Astrocyte of the cerebellum (primary cell): ENCODE measurements around the gene TNIK.

Experiments
- DNase-seq: peaks from one replicate; pipeline ENCODE4 v3.0.0-alpha.2; 2011; ENCODE audit warnings: low read depth
- H3K4me3 ChIP-seq: 2 replicates; pipeline ENCODE4 v1.5.1; 2011; ENCODE audit warnings: mild to moderate bottlenecking, low read depth, low read length, moderate library complexity
- CTCF ChIP-seq: IDR thresholded peaks from 2 replicates; pipeline ENCODE4 v1.5.1; 2012; ENCODE audit warnings: low read length, low read depth, moderate library complexity, mild to moderate bottlenecking; ENCODE audit errors: missing control alignments
- in situ Hi-C: cut with HindIII; loops from 2 replicates; pipeline ENCODE4 v1.10.0; 2017; ENCODE audit warnings: low sequenced_read_pairs

The TNIK gene

GRCh38 chr3:171397089-171397488, 63.1 kb downstream of the TNIK start:
- no peak for TF ChIP-seq CTCF
- in situ Hi-C loops = no loop called here

GRCh38 chr3:171396048-171396447, 64.2 kb downstream of the TNIK start:
- in situ Hi-C loops = no loop called here
- no peak for TF ChIP-seq CTCF
- no peak overlapping the region for H3K4me3 ChIP-seq
- no peak for DNase-seq

More at GRCh38 chr3:171397089-171397488, 63.1 kb downstream of the TNIK start:
- no peak overlapping the region for H3K4me3 ChIP-seq
- no peak for DNase-seq

- H3K4me3 ChIP-seq = no peak overlapping the region
- TF ChIP-seq CTCF = no peak
- peak; percentile 85 for DNase-seq
- in situ Hi-C loops = no loop called here
These were observed 67.0 kb downstream of the TNIK start for GRCh38 chr3:171393032-171393744.

- no peak for TF ChIP-seq CTCF
- in situ Hi-C loops = no loop called here
These were observed 68.8 kb downstream of the TNIK start for GRCh38 chr3:171391432-171391831.

GRCh38 chr3:171390051-171390941, 69.9 kb downstream of the TNIK start:
- H3K4me3 ChIP-seq = no peak overlapping the region
- no peak for TF ChIP-seq CTCF
- DNase-seq = no peak
- in situ Hi-C loops = no loop called here

More at GRCh38 chr3:171391432-171391831, 68.8 kb downstream of the TNIK start:
- no peak overlapping the region for H3K4me3 ChIP-seq
- no peak for DNase-seq

GRCh38 chr3:171389491-171389890, 70.7 kb downstream of the TNIK start:
- no peak for TF ChIP-seq CTCF
- in situ Hi-C loops = no loop called here
- H3K4me3 ChIP-seq = no peak overlapping the region
- DNase-seq = no peak
